ENCODE measurements around the gene PPIL4.

- no peak for TF ChIP-seq ELK1 (IDR thresholded peaks at IDR 0.05; ENCODE audit: low read depth, low read length)
- no peak for TF ChIP-seq TARDBP (IDR thresholded peaks at IDR 0.05; ENCODE audit: borderline replicate concordance)
- TF ChIP-seq SP1 (IDR thresholded peaks at IDR 0.05; ENCODE audit: low read depth, low read length): no peak
These were observed 21.3 kb upstream of the PPIL4 start for GRCh38 chr6:149567194-149567586.
